DND-41 (cell line): ENCODE measurements around the gene VCAN.

ENCODE experiments used
- EZH2 ChIP-seq: IDR thresholded peaks from 3 replicates; pipeline ENCODE4 v1.6.1; 2012; ENCODE audit warnings: borderline replicate concordance, low read depth, mild to moderate bottlenecking, moderate library complexity, low read length, inconsistent platforms; ENCODE audit not compliant: severe bottlenecking
- TF ChIP-seq, protein P1 (sequence below): IDR thresholded peaks from 2 replicates; pipeline ENCODE4 v1.5.1; 2012; ENCODE audit warnings: borderline replicate concordance, low read length, moderate library complexity, mild to moderate bottlenecking; ENCODE audit not compliant: poor library complexity, severe bottlenecking; ENCODE audit errors: extremely low read depth

DNA sequence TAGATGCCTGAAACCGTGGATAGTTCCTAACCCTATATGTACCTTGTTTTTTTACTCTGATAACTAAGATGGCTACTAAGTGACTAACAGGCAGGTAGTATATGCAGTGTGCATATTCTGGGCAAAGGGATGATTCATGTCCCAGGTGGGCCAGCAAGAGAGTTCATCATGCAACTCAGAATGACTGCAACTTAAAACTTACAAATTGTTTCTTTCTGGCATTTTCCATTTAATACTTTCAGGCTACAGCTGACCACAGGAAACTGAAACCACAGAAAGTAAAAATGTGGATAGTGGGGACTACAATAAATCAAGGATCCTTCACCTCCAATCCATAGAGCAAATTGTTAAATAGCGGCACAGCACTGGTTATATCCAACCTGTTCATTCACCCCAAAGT is 30.7 kb upstream of the VCAN start:
- TF ChIP-seq, protein P1, sequence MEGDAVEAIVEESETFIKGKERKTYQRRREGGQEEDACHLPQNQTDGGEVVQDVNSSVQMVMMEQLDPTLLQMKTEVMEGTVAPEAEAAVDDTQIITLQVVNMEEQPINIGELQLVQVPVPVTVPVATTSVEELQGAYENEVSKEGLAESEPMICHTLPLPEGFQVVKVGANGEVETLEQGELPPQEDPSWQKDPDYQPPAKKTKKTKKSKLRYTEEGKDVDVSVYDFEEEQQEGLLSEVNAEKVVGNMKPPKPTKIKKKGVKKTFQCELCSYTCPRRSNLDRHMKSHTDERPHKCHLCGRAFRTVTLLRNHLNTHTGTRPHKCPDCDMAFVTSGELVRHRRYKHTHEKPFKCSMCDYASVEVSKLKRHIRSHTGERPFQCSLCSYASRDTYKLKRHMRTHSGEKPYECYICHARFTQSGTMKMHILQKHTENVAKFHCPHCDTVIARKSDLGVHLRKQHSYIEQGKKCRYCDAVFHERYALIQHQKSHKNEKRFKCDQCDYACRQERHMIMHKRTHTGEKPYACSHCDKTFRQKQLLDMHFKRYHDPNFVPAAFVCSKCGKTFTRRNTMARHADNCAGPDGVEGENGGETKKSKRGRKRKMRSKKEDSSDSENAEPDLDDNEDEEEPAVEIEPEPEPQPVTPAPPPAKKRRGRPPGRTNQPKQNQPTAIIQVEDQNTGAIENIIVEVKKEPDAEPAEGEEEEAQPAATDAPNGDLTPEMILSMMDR, result no peak
- TF ChIP-seq EZH2, result no peak
